Measurements from ENCODE around the gene PCDHGA6.
"Not testable (repeated sequence)": the region's sequence is repeated elsewhere in the genome, so short reads cannot be mapped to it uniquely, and the experiment has no call there.

The PCDHGA6 gene

GRCh38 chr5:141394401-141395187, 20.9 kb downstream of the PCDHGA6 start:
- DNase-seq = not testable (repeated sequence)

DNA sequence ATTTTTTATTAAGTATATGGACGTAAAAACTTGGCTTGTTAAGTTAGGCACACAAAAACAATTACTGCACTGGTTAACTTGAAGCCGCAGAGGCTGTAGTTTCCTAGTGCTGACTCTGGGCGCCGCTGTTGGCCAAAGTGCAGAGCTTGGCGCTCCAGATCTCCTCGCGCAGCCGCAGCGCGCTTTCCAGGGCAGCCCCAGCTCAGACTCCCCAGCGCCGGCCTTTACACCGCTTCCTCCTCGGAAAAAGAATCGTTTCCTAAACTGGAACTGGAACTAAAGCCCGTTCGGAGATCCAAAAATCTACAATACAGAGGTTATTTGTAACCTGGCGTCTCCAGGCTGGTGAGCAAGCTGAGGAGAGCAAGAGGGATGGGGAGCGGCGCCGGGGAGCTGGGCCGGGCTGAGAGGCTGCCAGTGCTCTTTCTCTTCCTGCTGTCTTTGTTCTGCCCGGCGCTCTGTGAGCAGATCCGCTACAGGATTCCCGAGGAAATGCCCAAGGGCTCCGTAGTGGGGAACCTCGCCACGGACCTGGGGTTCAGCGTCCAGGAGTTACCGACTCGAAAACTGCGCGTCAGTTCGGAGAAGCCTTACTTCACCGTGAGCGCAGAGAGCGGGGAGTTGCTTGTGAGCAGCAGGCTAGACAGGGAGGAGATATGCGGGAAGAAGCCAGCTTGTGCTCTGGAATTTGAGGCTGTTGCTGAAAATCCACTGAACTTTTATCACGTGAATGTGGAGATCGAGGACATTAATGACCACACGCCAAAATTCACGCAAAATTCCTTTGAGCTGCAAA, 24.3 kb downstream of the PCDHGA6 start, which contains the start of gene PCDHGB5:
Gene PCDHGB5 (plus strand): TSS at position 192 of the 796 bp plus-strand sequence. CDS start 181 bp downstream, at position 373.
- DNase-seq = peak; percentile 69

DNA sequence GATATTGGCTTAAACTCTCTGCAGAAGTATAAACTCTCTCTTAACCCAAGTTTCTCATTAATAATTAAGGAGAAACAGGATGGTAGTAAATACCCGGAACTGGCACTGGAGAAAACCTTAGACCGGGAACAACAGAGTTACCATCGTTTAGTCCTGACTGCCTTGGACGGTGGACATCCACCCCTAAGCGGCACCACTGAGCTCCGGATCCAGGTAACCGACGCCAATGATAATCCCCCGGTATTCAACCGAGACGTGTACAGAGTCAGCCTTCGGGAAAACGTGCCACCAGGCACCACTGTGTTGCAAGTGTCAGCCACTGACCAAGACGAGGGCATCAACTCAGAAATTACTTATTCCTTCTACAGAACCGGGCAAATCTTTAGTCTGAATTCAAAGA, 24.9 kb downstream of the PCDHGA6 start:
- DNase-seq = no peak

- DNase-seq = no peak
Measured at GRCh38 chr5:141399555-141400258, 26.0 kb downstream of the PCDHGA6 start.

- peak; percentile 37 for DNase-seq
Measured at GRCh38 chr5:141402553-141403243, 29.0 kb downstream of the PCDHGA6 start, which contains the start of gene PCDHGA9. PCDHGA9 (plus strand) TSS chr5:141402778; CDS start chr5:141402953, 175 bp downstream.

- no peak for DNase-seq
Measured at GRCh38 chr5:141403387-141403786, 29.7 kb downstream of the PCDHGA6 start.

GRCh38 chr5:141407790-141408505, 34.3 kb downstream of the PCDHGA6 start, which contains the start of gene PCDHGB6:
PCDHGB6 (plus strand) TSS chr5:141408021; CDS start chr5:141408203, 182 bp downstream.
- peak; percentile 40 for DNase-seq

GRCh38 chr5:141409598-141410306, 36.1 kb downstream of the PCDHGA6 start:
- DNase-seq = no peak

GRCh38 chr5:141411575-141411974, 37.9 kb downstream of the PCDHGA6 start:
- DNase-seq = no peak

- peak; percentile 73 for DNase-seq
Measured at GRCh38 chr5:141412854-141413539, 39.3 kb downstream of the PCDHGA6 start, which contains the start of gene PCDHGA10. PCDHGA10 (plus strand) TSS chr5:141412987; CDS start chr5:141413176, 189 bp downstream.

- DNase-seq = no peak
Measured at GRCh38 chr5:141413540-141414069, 39.9 kb downstream of the PCDHGA6 start.

- not testable (repeated sequence) for DNase-seq
Measured at GRCh38 chr5:141414548-141415274, 41.0 kb downstream of the PCDHGA6 start.

- DNase-seq = not testable (repeated sequence)
Measured at GRCh38 chr5:141415275-141415618, 41.6 kb downstream of the PCDHGA6 start.

DNA sequence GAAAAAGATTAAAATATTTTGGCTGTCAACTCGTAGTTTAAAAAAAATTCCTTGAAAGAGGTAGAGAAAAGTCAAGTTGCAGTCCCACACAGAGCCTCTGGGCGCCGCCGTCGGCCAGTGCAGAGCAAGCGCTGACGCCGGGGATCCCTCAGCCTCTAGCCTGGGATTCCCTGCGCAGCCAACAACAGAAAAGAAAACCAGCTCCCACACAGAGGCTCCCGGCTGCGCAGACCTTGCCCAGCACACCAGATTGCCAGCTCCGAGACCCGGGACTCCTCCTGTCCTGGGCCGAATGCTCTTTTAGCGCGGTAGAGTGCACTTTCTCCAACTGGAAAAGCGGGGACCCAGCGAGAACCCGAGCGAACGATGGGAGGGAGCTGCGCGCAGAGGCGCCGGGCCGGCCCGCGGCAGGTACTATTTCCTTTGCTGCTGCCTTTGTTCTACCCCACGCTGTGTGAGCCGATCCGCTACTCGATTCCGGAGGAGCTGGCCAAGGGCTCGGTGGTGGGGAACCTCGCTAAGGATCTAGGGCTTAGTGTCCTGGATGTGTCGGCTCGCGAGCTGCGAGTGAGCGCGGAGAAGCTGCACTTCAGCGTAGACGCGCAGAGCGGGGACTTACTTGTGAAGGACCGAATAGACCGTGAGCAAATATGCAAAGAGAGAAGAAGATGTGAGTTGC, 43.9 kb downstream of the PCDHGA6 start, which contains the start of gene PCDHGB7:
Gene PCDHGB7 (plus strand): TSS at position 184 of the 679 bp plus-strand sequence. CDS start 183 bp downstream, at position 367.
- peak; percentile 84 for DNase-seq

DNA sequence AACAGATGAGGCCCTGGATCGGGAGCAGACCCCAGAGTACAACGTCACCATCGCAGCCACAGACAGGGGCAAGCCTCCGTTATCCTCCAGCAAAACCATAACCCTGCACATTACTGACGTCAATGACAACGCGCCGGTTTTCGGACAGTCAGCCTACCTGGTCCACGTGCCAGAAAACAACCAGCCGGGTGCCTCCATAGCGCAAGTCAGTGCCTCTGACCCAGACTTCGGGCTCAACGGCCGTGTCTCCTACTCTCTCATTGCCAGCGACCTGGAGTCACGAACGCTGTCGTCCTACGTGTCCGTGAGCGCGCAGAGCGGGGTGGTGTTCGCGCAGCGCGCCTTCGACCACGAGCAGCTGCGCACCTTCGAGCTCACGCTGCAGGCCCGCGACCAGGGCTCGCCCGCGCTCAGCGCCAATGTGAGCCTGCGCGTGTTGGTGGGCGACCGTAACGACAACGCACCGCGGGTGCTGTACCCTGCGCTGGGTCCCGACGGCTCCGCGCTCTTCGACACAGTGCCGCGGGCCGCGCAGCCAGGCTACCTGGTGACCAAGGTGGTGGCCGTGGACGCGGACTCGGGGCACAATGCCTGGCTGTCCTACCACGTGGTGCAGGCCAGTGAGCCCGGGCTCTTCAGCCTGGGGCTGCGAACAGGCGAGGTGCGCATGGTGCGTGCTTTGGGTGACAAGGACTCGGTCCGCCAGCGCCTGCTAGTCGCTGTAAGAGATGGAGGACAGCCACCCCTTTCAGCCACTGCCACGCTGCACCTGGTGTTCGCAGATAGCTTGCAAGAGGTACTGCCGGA, 45.6 kb downstream of the PCDHGA6 start:
- DNase-seq = no peak

DNA sequence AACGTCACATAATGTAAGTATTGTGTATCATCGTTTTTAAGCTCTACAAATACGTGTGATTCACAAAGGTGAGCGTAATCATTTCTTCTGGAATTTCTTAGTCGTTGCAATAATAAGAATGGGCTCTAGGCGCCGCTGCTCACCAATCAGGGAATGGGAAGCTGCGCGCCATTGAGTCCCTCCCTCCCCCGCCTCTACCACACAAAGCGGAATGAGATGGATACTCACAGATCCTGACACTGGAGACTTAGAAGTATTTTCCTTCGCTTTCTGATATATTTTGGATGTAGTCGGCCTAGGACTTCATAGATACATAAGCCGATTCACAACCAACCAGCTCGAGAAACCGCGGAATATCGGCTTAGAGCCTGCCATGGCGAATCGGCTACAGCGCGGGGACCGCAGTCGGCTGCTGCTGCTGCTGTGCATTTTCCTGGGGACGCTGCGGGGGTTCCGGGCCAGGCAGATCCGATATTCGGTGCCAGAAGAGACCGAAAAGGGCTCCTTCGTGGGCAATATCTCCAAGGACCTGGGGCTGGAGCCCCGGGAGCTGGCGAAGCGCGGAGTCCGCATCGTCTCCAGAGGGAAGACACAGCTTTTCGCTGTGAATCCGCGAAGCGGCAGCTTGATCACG, 47.3 kb downstream of the PCDHGA6 start, which contains the start of gene PCDHGA11:
Gene PCDHGA11 (plus strand): TSS at position 197 of the 634 bp plus-strand sequence. CDS start 177 bp downstream, at position 374.
- DNase-seq = peak; percentile 71

DNA sequence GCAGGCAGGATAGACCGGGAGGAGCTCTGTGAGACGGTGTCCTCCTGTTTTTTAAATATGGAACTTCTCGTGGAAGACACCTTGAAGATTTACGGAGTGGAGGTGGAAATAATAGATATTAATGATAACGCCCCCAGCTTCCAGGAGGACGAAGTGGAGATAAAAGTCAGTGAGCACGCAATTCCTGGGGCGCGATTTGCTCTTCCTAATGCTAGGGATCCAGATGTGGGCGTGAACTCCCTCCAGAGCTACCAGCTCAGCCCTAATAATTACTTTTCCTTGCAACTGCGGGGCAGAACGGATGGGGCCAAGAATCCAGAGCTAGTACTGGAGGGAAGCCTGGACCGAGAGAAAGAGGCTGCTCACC, 47.8 kb downstream of the PCDHGA6 start:
- DNase-seq = no peak
